Dedifferentiated amniotic fluid mesenchymal stem cell (primary cell): ENCODE data around the gene PNPLA3.

ENCODE experiments used
- DNase-seq: peaks from one replicate; pipeline ENCODE4 v3.0.0-alpha.2; 2016; ENCODE audit errors: extremely low spot score

PNPLA3 gene

GRCh38 chr22:43993072-43993760, 69.6 kb downstream of the PNPLA3 start:
- DNase-seq: peak; percentile 49

DNA sequence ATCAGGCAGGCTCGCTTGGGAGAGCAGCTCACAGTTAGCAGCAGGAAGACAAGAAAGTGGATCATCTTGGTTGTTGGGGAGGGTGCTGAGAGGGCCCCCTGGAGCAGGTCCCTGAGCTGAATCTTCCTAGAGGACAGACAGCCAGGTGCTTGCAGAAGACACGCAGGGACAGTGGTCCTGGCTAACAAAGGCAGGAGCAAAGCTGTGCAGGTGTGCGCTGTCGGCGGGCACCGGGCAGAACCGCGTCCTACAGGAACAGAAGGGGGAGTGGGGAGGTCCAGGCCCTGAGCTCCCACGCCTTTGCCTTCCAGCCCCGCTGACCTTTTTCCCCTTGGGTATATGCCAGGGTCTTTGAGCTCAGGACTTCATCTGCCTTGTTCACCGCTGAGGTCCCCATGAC, 70.4 kb downstream of the PNPLA3 start:
- DNase-seq: no peak

DNA sequence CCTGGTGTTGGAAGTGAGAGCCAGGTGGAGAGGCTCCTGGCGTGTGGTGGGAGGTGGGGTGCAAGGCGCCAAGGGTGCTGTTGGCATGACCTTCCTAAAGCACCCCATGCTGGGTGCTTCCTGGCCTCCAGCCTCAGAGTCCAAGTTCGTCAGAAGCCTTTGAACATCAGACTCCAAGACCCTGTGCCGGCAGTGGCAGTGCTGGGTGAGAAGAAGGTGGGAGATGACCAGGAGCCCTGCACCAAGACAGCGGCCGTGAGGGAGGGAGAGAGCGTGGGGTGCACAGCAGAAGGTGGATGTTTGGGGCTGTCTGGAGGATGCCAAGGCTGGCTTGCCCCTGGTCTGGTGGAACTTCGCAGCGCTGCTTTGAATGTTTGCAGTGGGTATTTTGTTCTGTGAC, 70.8 kb downstream of the PNPLA3 start:
- DNase-seq: no peak

DNA sequence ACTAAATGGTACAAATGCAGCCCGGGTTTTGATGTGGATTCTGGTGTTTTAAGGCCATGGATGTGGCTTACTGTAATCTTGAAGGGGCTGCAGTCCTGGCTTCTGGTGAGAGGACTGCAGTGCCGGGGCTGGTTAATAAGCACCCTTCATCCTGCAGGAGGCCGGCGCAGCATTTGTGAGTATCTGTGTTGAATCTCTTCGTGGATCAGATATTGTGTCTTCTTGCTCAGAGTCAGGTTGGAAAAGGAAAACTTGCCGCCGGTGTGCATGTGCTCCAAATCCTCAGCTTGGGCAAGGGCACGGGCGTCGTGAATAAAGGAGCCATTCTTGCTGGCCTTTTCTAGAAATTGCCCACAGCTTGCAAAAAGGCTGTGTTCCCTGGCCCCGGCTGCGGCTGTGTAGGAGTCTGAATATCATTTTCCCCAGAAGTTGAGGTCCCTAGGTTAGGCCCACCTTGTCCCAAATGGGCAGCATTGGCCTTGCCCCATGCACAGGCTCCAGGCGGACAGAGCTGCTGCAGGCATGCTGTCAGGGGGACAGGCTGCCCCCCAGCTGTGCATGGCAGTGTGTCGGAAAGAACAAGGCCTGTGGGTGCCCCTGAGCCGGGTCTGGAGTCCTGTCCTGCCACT, 71.6 kb downstream of the PNPLA3 start:
- DNase-seq: no peak

DNA sequence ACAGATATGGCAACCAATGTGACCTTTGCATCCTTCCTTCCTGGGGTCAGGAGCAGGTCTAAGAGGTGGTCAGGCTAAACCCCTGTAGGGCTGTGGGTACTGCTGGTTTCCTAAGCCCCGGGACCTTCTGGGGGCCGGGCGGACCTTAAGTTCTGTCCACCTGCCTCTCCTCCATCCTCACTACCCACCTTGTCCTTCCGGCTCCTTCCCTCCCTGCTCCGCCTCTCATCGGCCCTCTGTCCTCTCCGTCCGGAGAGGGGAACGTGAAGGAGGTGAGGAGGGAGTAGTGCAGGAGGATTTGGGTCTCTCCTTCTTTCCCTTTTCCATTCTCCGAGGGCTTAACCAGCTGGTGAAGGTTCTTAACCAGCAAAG, 72.2 kb downstream of the PNPLA3 start:
- DNase-seq: no peak

- DNase-seq: no peak
Observed at GRCh38 chr22:43996170-43996980, 72.8 kb downstream of the PNPLA3 start.

DNA sequence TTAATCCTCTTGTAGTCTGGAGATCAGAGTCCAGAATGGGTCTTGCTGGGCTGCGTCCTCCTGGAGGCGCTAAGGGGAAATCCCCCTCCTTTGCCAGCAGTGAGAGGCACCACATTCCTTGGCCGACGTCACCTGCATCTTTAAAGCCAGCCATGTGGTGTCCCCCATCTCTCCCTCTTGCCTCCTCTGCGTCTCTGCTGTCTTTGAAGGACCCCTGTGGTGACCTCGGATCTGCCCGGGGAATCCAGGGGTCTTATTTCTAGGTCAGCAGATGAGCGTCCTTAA, 73.3 kb downstream of the PNPLA3 start:
- no peak for DNase-seq
